Stimulated activated memory B cell treated with anti-CD40 and anti-IgM and Interleukin-4, amounts not matched to agents 10 μg/mL and 1 μg/mL and 100 μg/mL, for 72 hours (primary cell): Measurements from ENCODE around the gene ARPC1A.
"Not testable (repeated sequence)": the region's sequence is repeated elsewhere in the genome, so short reads cannot be mapped to it uniquely, and the experiment has no call there.

ENCODE experiments used
- ATAC-seq: fragments of 150-1000 bp; cut with Tn5 transposase; 2 replicates; pipeline ENCODE4 v1.10.0; 2021
- H3K27ac Mint-ChIP-seq: one replicate; pipeline ENCODE4 v1.8.0; 2022; ENCODE audit warnings: mild to moderate bottlenecking, mixed read lengths
- H3K27me3 Mint-ChIP-seq: one replicate; pipeline ENCODE4 v1.8.0; 2022; ENCODE audit warnings: mixed read lengths
- H3K36me3 Mint-ChIP-seq: one replicate; pipeline ENCODE4 v1.8.0; 2022; ENCODE audit warnings: mixed read lengths
- H3K4me1 Mint-ChIP-seq: one replicate; pipeline ENCODE4 v1.8.0; 2022; ENCODE audit warnings: mixed read lengths
- H3K4me3 Mint-ChIP-seq: one replicate; pipeline ENCODE4 v1.8.0; 2022; ENCODE audit warnings: mild to moderate bottlenecking, moderate library complexity, mixed read lengths
- H3K9me3 Mint-ChIP-seq: one replicate; pipeline ENCODE4 v1.8.0; 2022; ENCODE audit warnings: mixed read lengths

ARPC1A gene

GRCh38 chr7:99372275-99373090 lies 46.8 kb downstream of the ARPC1A start:
- H3K27ac Mint-ChIP-seq, result peak overlapping the region; percentile 90
- H3K9me3 Mint-ChIP-seq, result no peaks in the 10 kb centered on the region
- H3K27me3 Mint-ChIP-seq, result no peaks in the 10 kb centered on the region
- H3K4me3 Mint-ChIP-seq, result peak overlapping the region; percentile 61
- peaks cover 15% of the 10 kb centered on the region for H3K36me3 Mint-ChIP-seq
- H3K4me1 Mint-ChIP-seq, result peaks cover 14% of the 10 kb centered on the region
- ATAC-seq, result no peak

GRCh38 chr7:99373091-99374066 lies 47.7 kb downstream of the ARPC1A start:
- no peaks in the 10 kb centered on the region for H3K27me3 Mint-ChIP-seq
- H3K36me3 Mint-ChIP-seq, result peaks cover 24% of the 10 kb centered on the region
- H3K4me1 Mint-ChIP-seq, result peaks cover 23% of the 10 kb centered on the region
- no peaks in the 10 kb centered on the region for H3K9me3 Mint-ChIP-seq
- H3K27ac Mint-ChIP-seq, result peak overlapping the region; percentile 90
- ATAC-seq, result no peak
- peak overlapping the region; percentile 85 for H3K4me3 Mint-ChIP-seq

- Mint-ChIP-seq H3K36me3 (peaks cover 23% of the 10 kb centered on the region), H3K9me3 (no peaks in the 10 kb centered on the region), H3K27ac (peak within 1 kb of the TSS; percentile 90), H3K27me3 (no peaks in the 10 kb centered on the region), H3K4me3 (peak within 1 kb of the TSS; percentile 85), H3K4me1 (peaks cover 31% of the 10 kb centered on the region)
- ATAC-seq, result peak; percentile 89
Measured at GRCh38 chr7:99374111-99375064, 48.7 kb downstream of the ARPC1A start, which contains the start of gene ARPC1B. TSS of gene ARPC1B (plus strand) at chr7:99374730. CDS start at chr7:99385715, 10,985 bp downstream.

- Mint-ChIP-seq H3K36me3 (peaks cover 23% of the 10 kb centered on the region), H3K4me3 (peak overlapping the region; percentile 85), H3K9me3 (no peaks in the 10 kb centered on the region), H3K27me3 (no peaks in the 10 kb centered on the region), H3K27ac (peak overlapping the region; percentile 90), H3K4me1 (peaks cover 40% of the 10 kb centered on the region)
- peak; percentile 72 for ATAC-seq
Measured at GRCh38 chr7:99375070-99375807, 49.5 kb downstream of the ARPC1A start.

DNA sequence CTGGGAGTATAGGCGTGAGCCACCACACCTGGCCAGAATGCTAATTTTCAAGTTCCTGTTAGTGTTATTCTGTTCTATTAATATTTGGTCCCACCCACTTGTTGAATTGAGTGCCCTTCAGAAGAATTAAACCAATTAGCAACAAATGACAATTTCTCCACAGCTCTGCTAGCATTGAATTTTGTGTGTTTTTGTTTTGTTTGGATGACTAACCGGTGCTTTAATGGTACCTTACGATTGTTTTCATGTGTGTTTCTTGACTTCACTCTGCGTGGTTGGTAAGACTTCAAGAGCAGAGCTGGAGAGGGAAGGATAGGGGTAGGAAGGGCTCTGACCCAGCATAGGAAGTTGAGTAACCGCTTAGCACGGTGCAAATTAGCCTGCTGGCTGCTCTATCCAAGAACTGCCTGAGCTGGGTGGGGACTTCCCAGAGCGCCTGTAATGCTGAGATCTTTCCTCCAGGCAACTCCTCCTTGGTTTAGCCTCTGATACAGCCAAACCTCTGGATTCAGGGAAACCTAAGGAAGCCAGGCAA lies 53.4 kb downstream of the ARPC1A start:
- H3K36me3 Mint-ChIP-seq, result peaks cover 43% of the 10 kb centered on the region
- peak overlapping the region; percentile 81 for H3K27ac Mint-ChIP-seq
- H3K27me3 Mint-ChIP-seq, result no peaks in the 10 kb centered on the region
- H3K4me3 Mint-ChIP-seq, result peak overlapping the region; percentile 66
- ATAC-seq, result no peak
- H3K9me3 Mint-ChIP-seq, result no peaks in the 10 kb centered on the region
- peaks cover 69% of the 10 kb centered on the region for H3K4me1 Mint-ChIP-seq

DNA sequence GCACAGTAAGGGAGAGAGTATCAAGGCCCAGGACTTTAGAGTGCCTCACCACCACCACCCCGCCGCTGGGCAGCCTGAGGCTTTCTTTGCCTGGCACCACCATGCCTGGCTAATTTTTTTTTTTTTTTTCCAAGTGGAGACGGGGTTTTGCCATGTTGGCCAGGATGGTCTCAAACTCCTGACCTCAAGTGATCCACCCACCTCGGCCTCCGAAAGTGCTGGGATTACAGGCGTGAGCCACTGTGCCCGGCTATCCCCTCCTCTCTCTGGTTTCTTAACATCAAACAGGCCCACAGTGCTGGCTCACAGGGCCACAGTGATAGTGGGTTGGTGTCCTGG lies 54.0 kb downstream of the ARPC1A start:
- Mint-ChIP-seq H3K27ac (peak overlapping the region; percentile 81), H3K36me3 (peaks cover 43% of the 10 kb centered on the region), H3K4me3 (peak overlapping the region; percentile 66), H3K4me1 (peaks cover 74% of the 10 kb centered on the region)
- H3K9me3 Mint-ChIP-seq, H3K27me3 Mint-ChIP-seq, ATAC-seq: not testable (repeated sequence)

DNA sequence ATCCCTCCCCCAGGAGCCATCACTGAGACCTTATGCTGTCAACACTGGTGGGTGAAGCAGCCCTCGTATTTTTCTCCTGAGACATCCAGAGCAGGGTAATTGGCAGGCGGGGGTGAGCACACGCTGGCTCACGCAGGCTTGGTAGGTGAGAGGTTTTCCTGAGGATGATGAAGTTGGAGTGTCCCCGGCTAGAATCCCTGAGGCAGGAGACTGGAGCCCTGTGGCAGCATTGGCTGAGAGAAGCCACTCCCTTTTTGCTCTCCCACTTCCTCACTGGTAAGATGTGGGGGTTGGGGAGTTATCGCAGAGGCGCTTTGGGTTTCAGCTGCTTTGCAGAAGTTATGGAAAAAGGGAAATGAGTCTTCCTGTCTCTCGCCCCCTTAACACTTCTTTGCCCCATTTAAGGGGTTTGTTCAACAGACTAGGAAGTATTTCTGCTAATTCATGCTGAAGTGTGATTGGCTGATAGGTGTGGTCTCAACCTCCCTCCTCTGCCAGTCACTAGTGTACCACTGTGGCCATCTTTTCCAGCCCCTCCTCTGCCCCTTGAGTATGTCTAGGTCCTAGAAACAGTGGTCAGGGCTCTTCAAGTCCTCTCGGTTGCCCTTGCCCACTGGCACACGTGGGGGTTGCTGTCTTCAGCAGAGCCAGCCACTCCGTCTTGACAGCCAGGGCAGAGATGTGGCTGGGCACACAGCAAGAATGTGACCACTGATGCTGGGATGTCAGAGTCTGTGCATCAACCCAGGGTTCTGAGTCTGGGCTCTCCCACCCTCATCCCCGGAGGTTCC lies 54.5 kb downstream of the ARPC1A start:
- H3K27me3 Mint-ChIP-seq, result no peaks in the 10 kb centered on the region
- H3K9me3 Mint-ChIP-seq, result no peaks in the 10 kb centered on the region
- peaks cover 76% of the 10 kb centered on the region for H3K4me1 Mint-ChIP-seq
- peaks cover 43% of the 10 kb centered on the region for H3K36me3 Mint-ChIP-seq
- peak; percentile 72 for ATAC-seq
- H3K4me3 Mint-ChIP-seq, result peak overlapping the region; percentile 66
- peak overlapping the region; percentile 81 for H3K27ac Mint-ChIP-seq

GRCh38 chr7:99380823-99381663 lies 55.3 kb downstream of the ARPC1A start:
- Mint-ChIP-seq H3K4me1 (peaks cover 77% of the 10 kb centered on the region), H3K9me3 (no peaks in the 10 kb centered on the region), H3K4me3 (peak overlapping the region; percentile 66), H3K27me3 (no peaks in the 10 kb centered on the region), H3K27ac (peak overlapping the region; percentile 81), H3K36me3 (peaks cover 48% of the 10 kb centered on the region)
- ATAC-seq, result peak; percentile 91

GRCh38 chr7:99381664-99382075 lies 56.0 kb downstream of the ARPC1A start:
- H3K27me3 Mint-ChIP-seq, result no peaks in the 10 kb centered on the region
- peaks cover 76% of the 10 kb centered on the region for H3K4me1 Mint-ChIP-seq

GRCh38 chr7:99383203-99383602 lies 57.5 kb downstream of the ARPC1A start:
- ATAC-seq, result no peak
- no peak overlapping the region for H3K4me3 Mint-ChIP-seq

More at GRCh38 chr7:99381664-99382075, 56.0 kb downstream of the ARPC1A start:
- Mint-ChIP-seq H3K9me3 (no peaks in the 10 kb centered on the region), H3K4me3 (peak overlapping the region; percentile 66), H3K36me3 (peaks cover 53% of the 10 kb centered on the region), H3K27ac (peak overlapping the region; percentile 81)
- no peak for ATAC-seq

GRCh38 chr7:99383791-99384370 lies 58.2 kb downstream of the ARPC1A start:
- peaks cover 55% of the 10 kb centered on the region for H3K4me1 Mint-ChIP-seq
- no peaks in the 10 kb centered on the region for H3K9me3 Mint-ChIP-seq
- H3K27ac Mint-ChIP-seq, result peak overlapping the region; percentile 83
- no peak for ATAC-seq
- no peak overlapping the region for H3K4me3 Mint-ChIP-seq
- H3K27me3 Mint-ChIP-seq, result no peaks in the 10 kb centered on the region
- H3K36me3 Mint-ChIP-seq, result peaks cover 53% of the 10 kb centered on the region

More at GRCh38 chr7:99383203-99383602, 57.5 kb downstream of the ARPC1A start:
- H3K4me1 Mint-ChIP-seq, result peaks cover 61% of the 10 kb centered on the region
- no peaks in the 10 kb centered on the region for H3K9me3 Mint-ChIP-seq
- H3K27me3 Mint-ChIP-seq, result no peaks in the 10 kb centered on the region
- H3K27ac Mint-ChIP-seq, result peak overlapping the region; percentile 83
- peaks cover 49% of the 10 kb centered on the region for H3K36me3 Mint-ChIP-seq

DNA sequence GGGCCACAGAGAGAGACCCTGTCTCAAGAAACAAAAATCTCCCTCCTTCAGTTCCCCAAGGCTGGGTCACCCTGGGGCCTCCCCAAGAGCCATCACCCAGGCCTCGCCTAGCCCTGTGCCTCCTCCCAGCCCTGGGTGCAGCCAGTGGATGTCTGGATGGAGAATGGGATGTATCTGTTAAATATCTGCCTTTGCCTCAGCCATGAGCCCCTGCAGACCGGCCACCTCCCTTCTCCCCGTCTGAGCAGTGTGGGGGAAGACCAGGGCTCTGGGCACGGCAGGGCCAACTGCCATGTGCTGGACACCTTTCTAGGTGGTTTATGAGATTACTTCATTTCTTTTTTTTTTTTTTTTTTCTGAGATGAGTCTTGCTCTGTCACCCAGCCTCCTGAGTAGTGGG lies 58.8 kb downstream of the ARPC1A start:
- ATAC-seq, result no peak
- H3K9me3 Mint-ChIP-seq, result no peaks in the 10 kb centered on the region
- no peak overlapping the region for H3K4me3 Mint-ChIP-seq
- peaks cover 48% of the 10 kb centered on the region for H3K36me3 Mint-ChIP-seq
- peak overlapping the region; percentile 83 for H3K27ac Mint-ChIP-seq
- H3K27me3 Mint-ChIP-seq, result no peaks in the 10 kb centered on the region
- H3K4me1 Mint-ChIP-seq, result peaks cover 49% of the 10 kb centered on the region
